ENCODE results near the gene TMEM106C. TPM values are rescaled to one million over a fixed set of nuclear protein-coding genes. Genes with fewer than 3 reads are reported as not detected.

Gene TMEM106C
- total RNA-seq, 1 donor from 2014 or later = 73.7 TPM

GRCh38 chr12:48008950-48009349 is 45.6 kb downstream of the TMEM106C start:
- Mint-ChIP-seq H3K4me3 (no peak overlapping the region), H3K27ac (no peak overlapping the region), H3K36me3 (no peaks in the 10 kb centered on the region), H3K4me1 (peaks cover 23% of the 10 kb centered on the region), H3K27me3 (ENCODE audit: low read depth) (peaks cover 70% of the 10 kb centered on the region), H3K9me3 (no peaks in the 10 kb centered on the region)
- TF ChIP-seq, protein P1, sequence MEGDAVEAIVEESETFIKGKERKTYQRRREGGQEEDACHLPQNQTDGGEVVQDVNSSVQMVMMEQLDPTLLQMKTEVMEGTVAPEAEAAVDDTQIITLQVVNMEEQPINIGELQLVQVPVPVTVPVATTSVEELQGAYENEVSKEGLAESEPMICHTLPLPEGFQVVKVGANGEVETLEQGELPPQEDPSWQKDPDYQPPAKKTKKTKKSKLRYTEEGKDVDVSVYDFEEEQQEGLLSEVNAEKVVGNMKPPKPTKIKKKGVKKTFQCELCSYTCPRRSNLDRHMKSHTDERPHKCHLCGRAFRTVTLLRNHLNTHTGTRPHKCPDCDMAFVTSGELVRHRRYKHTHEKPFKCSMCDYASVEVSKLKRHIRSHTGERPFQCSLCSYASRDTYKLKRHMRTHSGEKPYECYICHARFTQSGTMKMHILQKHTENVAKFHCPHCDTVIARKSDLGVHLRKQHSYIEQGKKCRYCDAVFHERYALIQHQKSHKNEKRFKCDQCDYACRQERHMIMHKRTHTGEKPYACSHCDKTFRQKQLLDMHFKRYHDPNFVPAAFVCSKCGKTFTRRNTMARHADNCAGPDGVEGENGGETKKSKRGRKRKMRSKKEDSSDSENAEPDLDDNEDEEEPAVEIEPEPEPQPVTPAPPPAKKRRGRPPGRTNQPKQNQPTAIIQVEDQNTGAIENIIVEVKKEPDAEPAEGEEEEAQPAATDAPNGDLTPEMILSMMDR (IDR thresholded peaks at IDR 0.05; ENCODE audit: unreplicated experiment) = no peak
- DNase-seq (ENCODE audit: low spot score in 2 of 2, unreplicated experiment in 2 of 2) = no peak

DNA sequence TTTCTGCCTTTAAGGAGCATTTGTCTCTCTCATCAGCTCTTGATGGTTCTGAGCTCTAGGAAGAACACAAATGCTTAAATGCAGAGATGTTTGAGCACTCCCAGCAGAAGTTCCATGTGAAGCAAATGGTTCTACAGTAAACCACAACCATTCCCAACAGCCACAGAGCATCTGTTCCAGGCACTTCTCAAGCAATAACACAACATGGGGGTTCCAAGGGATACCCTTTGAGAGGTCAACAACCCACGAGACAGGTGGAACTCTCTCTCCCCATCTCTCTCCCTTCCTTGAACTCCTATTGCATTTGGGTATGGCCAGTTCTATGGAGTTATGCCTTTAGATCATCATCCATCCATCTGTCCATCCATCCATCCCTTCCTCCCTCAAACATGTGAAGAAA is 46.1 kb downstream of the TMEM106C start:
- H3K4me3 Mint-ChIP-seq = no peak overlapping the region
- no peaks in the 10 kb centered on the region for H3K36me3 Mint-ChIP-seq
- H3K27me3 Mint-ChIP-seq (ENCODE audit: low read depth) = peaks cover 73% of the 10 kb centered on the region
- DNase-seq (ENCODE audit: low spot score in 2 of 2, unreplicated experiment in 2 of 2) = no peak
- H3K27ac Mint-ChIP-seq = no peak overlapping the region
- no peaks in the 10 kb centered on the region for H3K9me3 Mint-ChIP-seq
- TF ChIP-seq, protein P1 (IDR thresholded peaks at IDR 0.05; ENCODE audit: unreplicated experiment) = no peak
- H3K4me1 Mint-ChIP-seq = peaks cover 23% of the 10 kb centered on the region

DNA sequence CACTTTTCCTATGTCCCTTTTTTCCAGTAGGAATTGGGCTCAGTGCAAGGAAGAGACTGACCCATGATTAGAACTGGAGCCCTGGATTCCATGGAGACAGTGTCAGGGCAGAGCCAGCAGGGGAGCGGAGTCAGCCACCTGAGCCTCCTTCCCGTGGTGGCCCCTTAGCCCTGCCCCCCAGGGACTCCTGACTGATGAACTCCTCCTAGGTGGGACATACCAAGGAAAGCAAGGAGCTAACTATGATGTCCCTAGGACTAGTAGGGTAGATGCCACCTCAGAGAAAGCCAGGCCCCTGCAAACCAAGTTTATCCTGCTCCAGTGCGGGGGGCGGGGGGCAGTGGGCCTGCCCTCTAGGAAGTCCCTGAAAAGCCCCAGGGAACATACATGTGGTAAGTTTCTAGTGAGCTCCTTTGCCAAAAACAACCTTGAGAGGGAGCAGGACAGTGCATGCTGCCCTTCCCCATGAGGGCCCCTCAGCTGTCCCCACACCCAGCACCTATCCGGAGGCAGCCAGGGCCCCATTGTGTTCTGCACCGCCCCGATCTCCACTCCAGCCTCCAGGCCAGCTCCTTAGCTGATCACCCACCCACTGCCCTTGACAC is 47.1 kb downstream of the TMEM106C start:
- peaks cover 72% of the 10 kb centered on the region for H3K27me3 Mint-ChIP-seq (ENCODE audit: low read depth)
- peaks cover 15% of the 10 kb centered on the region for H3K4me1 Mint-ChIP-seq
- no peaks in the 10 kb centered on the region for H3K36me3 Mint-ChIP-seq
- no peak overlapping the region for H3K4me3 Mint-ChIP-seq
- H3K27ac Mint-ChIP-seq = no peak overlapping the region
- H3K9me3 Mint-ChIP-seq = no peaks in the 10 kb centered on the region
- TF ChIP-seq, protein P1 (IDR thresholded peaks at IDR 0.05; ENCODE audit: unreplicated experiment) = no peak
- no peak for DNase-seq (ENCODE audit: low spot score in 2 of 2, unreplicated experiment in 2 of 2)

GRCh38 chr12:48012070-48012469 is 48.7 kb downstream of the TMEM106C start:
- no peak for DNase-seq (ENCODE audit: low spot score in 2 of 2, unreplicated experiment in 2 of 2)
- Mint-ChIP-seq H3K27me3 (ENCODE audit: low read depth) (peaks cover 59% of the 10 kb centered on the region), H3K27ac (no peak overlapping the region), H3K36me3 (no peaks in the 10 kb centered on the region), H3K4me1 (peaks cover 12% of the 10 kb centered on the region), H3K4me3 (no peak overlapping the region), H3K9me3 (no peaks in the 10 kb centered on the region)
- TF ChIP-seq, protein P1 (IDR thresholded peaks at IDR 0.05; ENCODE audit: unreplicated experiment) = no peak

DNA sequence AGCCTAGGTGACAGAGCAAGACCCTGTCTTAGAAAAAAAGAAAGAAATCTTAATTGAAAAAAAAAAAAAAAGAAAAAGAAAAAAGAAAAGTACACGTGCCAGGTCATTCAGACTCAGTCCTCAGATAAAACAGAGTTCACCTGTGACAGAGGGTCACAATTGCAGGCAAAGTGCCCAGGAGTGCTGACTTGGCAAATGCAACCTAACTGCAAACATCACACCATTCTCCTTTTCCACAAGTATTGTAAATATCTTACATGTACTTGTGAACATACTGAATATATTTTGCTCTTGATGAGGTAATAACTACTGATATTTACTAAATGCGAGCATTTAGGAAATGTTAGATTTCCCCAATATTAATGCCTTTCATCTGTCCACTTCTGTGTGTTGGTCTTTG is 49.9 kb downstream of the TMEM106C start:
- no peak for DNase-seq (ENCODE audit: low spot score in 2 of 2, unreplicated experiment in 2 of 2)
- no peaks in the 10 kb centered on the region for H3K36me3 Mint-ChIP-seq
- peaks cover 54% of the 10 kb centered on the region for H3K27me3 Mint-ChIP-seq (ENCODE audit: low read depth)
- H3K27ac Mint-ChIP-seq = no peak overlapping the region
- TF ChIP-seq, protein P1 (IDR thresholded peaks at IDR 0.05; ENCODE audit: unreplicated experiment) = no peak
- H3K9me3 Mint-ChIP-seq = no peaks in the 10 kb centered on the region
- no peak overlapping the region for H3K4me3 Mint-ChIP-seq
- H3K4me1 Mint-ChIP-seq = peaks cover 10% of the 10 kb centered on the region

GRCh38 chr12:48015129-48015528 is 51.7 kb downstream of the TMEM106C start:
- Mint-ChIP-seq H3K9me3 (no peaks in the 10 kb centered on the region), H3K36me3 (no peaks in the 10 kb centered on the region), H3K4me3 (no peak overlapping the region), H3K27ac (no peak overlapping the region), H3K27me3 (ENCODE audit: low read depth) (peaks cover 43% of the 10 kb centered on the region), H3K4me1 (peaks cover 5% of the 10 kb centered on the region)
- DNase-seq (ENCODE audit: low spot score in 2 of 2, unreplicated experiment in 2 of 2) = no peak
- TF ChIP-seq, protein P1 (IDR thresholded peaks at IDR 0.05; ENCODE audit: unreplicated experiment) = no peak

Measured in mesothelial cell of epicardium (in vitro differentiated cells).